ENCODE data around the gene SORCS2.

DNA sequence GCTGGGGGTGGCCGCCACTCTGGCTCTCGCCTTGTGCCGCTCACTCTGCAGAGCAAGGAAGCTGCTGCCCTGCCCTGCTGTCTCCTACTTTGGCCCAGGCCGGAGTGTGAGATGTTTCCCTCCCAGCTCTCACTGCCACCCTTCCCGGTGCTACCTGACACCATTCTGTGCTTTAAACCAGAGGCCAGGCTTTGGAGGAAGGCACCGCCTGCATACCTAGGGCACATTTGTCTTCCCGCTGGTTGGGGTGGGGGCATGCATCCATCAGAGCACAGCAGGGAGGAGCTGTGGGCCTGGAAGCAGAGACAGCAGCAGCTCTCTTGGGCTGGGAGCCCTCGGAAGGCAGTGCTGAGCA lies 339.3 kb downstream of the SORCS2 start:
- TF ChIP-seq PKNOX1 (IDR thresholded peaks at IDR 0.05) (no peak), HDGF (IDR thresholded peaks at IDR 0.05; ENCODE audit: borderline replicate concordance) (no peak), SP1 (IDR thresholded peaks at IDR 0.05) (no peak), NFRKB (IDR thresholded peaks at IDR 0.05) (no peak)
